Duodenal mucosa (tissue), 2 donors: ENCODE results near the gene RHBG.

ENCODE experiments used
- H3K27ac ChIP-seq: one replicate; pipeline ENCODE4 v1.7.0; 2013; ENCODE audit warnings: low read depth, low read length
- H3K27me3 ChIP-seq, 2 donors: one replicate each; pipeline ENCODE4 v1.7.0; 2013; ENCODE audit warnings: low read length in 2 of 2, control low read depth in 1 of 2; ENCODE audit not compliant: insufficient read depth in 2 of 2, control insufficient read depth in 1 of 2
- H3K36me3 ChIP-seq, 2 donors: one replicate each; pipeline ENCODE4 v1.7.0; 2013; ENCODE audit warnings: low read length in 2 of 2, control low read depth in 1 of 2; ENCODE audit not compliant: insufficient read depth in 2 of 2, control insufficient read depth in 1 of 2
- H3K4me1 ChIP-seq, 2 donors: one replicate each; pipeline ENCODE4 v1.7.0; 2013; ENCODE audit warnings: low read length in 2 of 2, control low read depth in 1 of 2; ENCODE audit not compliant: insufficient read depth in 2 of 2, control insufficient read depth in 1 of 2
- H3K4me3 ChIP-seq, 2 donors: one replicate each; pipeline ENCODE4 v1.7.0; 2013; ENCODE audit warnings: low read length in 2 of 2, low read depth in 1 of 2
- H3K9ac ChIP-seq, 2 donors: one replicate each; pipeline ENCODE4 v1.7.0; 2013; ENCODE audit warnings: low read length in 2 of 2, low read depth in 1 of 2
- H3K9me3 ChIP-seq, 2 donors: one replicate each; pipeline ENCODE4 v1.7.0; 2013; ENCODE audit warnings: low read length in 2 of 2, control low read depth in 1 of 2; ENCODE audit not compliant: control insufficient read depth in 1 of 2

The RHBG gene

GRCh38 chr1:156423422-156424352, 54.7 kb downstream of the RHBG start:
- Histone ChIP-seq H3K9me3 (no peaks in the 10 kb centered on the region), H3K27me3 (peaks cover 83 to 96% of the 10 kb centered on the region in 2 donors), H3K36me3 (no peaks in the 10 kb centered on the region), H3K9ac (no peak overlapping the region), H3K4me3 (no peak overlapping the region), H3K4me1 (peaks cover 16 to 23% of the 10 kb centered on the region in 2 donors), H3K27ac (no peak overlapping the region)

- peaks cover 16 to 23% of the 10 kb centered on the region in 2 donors for H3K4me1 ChIP-seq
- H3K9ac ChIP-seq, result no peak overlapping the region
- H3K27ac ChIP-seq, result no peak overlapping the region
- no peaks in the 10 kb centered on the region for H3K9me3 ChIP-seq
- no peak overlapping the region for H3K4me3 ChIP-seq
- no peaks in the 10 kb centered on the region for H3K36me3 ChIP-seq
- H3K27me3 ChIP-seq, result peaks cover 85 to 97% of the 10 kb centered on the region in 2 donors
Measured at GRCh38 chr1:156424806-156425432, 55.9 kb downstream of the RHBG start.

- Histone ChIP-seq H3K36me3 (no peaks in the 10 kb centered on the region), H3K27ac (no peak overlapping the region), H3K27me3 (peaks cover 82 to 97% of the 10 kb centered on the region in 2 donors), H3K4me1 (peaks cover 5 to 17% of the 10 kb centered on the region in 2 donors), H3K4me3 (no peak overlapping the region), H3K9ac (no peak overlapping the region), H3K9me3 (no peaks in the 10 kb centered on the region)
Measured at GRCh38 chr1:156425943-156426342, 56.9 kb downstream of the RHBG start.

GRCh38 chr1:156427957-156428356, 58.9 kb downstream of the RHBG start:
- Histone ChIP-seq H3K9me3 (no peaks in the 10 kb centered on the region), H3K27me3 (peaks cover 78 to 96% of the 10 kb centered on the region in 2 donors), H3K36me3 (no peaks in the 10 kb centered on the region), H3K4me1 (no peaks in the 10 kb centered on the region), H3K4me3 (no peak overlapping the region), H3K9ac (no peak overlapping the region), H3K27ac (no peak overlapping the region)

GRCh38 chr1:156428746-156429288, 59.8 kb downstream of the RHBG start:
- H3K9me3 ChIP-seq, result no peaks in the 10 kb centered on the region
- no peaks in the 10 kb centered on the region for H3K36me3 ChIP-seq
- no peaks in the 10 kb centered on the region for H3K4me1 ChIP-seq
- no peak overlapping the region for H3K27ac ChIP-seq
- H3K27me3 ChIP-seq, result peaks cover 77 to 96% of the 10 kb centered on the region in 2 donors
- no peak overlapping the region for H3K4me3 ChIP-seq
- no peak overlapping the region for H3K9ac ChIP-seq

- H3K27ac ChIP-seq, result no peak overlapping the region
- H3K4me1 ChIP-seq, result no peaks in the 10 kb centered on the region
- no peaks in the 10 kb centered on the region for H3K9me3 ChIP-seq
- no peaks in the 10 kb centered on the region for H3K36me3 ChIP-seq
- no peak overlapping the region for H3K9ac ChIP-seq
- H3K4me3 ChIP-seq, result no peak overlapping the region
- H3K27me3 ChIP-seq, result peaks cover 78 to 96% of the 10 kb centered on the region in 2 donors
Measured at GRCh38 chr1:156429313-156430060, 60.5 kb downstream of the RHBG start.

GRCh38 chr1:156430303-156430702, 61.3 kb downstream of the RHBG start:
- no peak overlapping the region for H3K9ac ChIP-seq
- H3K4me3 ChIP-seq, result no peak overlapping the region
- no peaks in the 10 kb centered on the region for H3K9me3 ChIP-seq
- peaks cover 78 to 97% of the 10 kb centered on the region in 2 donors for H3K27me3 ChIP-seq
- H3K36me3 ChIP-seq, result no peaks in the 10 kb centered on the region
- H3K27ac ChIP-seq, result no peak overlapping the region
- no peaks in the 10 kb centered on the region for H3K4me1 ChIP-seq

GRCh38 chr1:156430866-156431265, 61.9 kb downstream of the RHBG start:
- no peaks in the 10 kb centered on the region for H3K36me3 ChIP-seq
- no peak overlapping the region for H3K27ac ChIP-seq
- no peaks in the 10 kb centered on the region for H3K4me1 ChIP-seq
- no peak overlapping the region for H3K4me3 ChIP-seq
- H3K27me3 ChIP-seq, result peaks cover 79 to 99% of the 10 kb centered on the region in 2 donors
- no peaks in the 10 kb centered on the region for H3K9me3 ChIP-seq
- no peak overlapping the region for H3K9ac ChIP-seq

GRCh38 chr1:156431366-156431765, 62.4 kb downstream of the RHBG start:
- H3K4me3 ChIP-seq, result no peak overlapping the region
- no peak overlapping the region for H3K27ac ChIP-seq
- no peaks in the 10 kb centered on the region for H3K36me3 ChIP-seq
- H3K4me1 ChIP-seq, result peaks cover 0 to 2% of the 10 kb centered on the region in 2 donors
- H3K27me3 ChIP-seq, result peaks cover 77 to 97% of the 10 kb centered on the region in 2 donors
- no peak overlapping the region for H3K9ac ChIP-seq
- H3K9me3 ChIP-seq, result no peaks in the 10 kb centered on the region
